IPS-18a (cell line): ENCODE measurements around the gene PDE7B.

ENCODE experiments used
- H3K27ac ChIP-seq: one replicate; pipeline ENCODE4 v1.5.1; 2013; ENCODE audit warnings: low read length
- H3K27me3 ChIP-seq: one replicate; pipeline ENCODE4 v1.6.1; 2013; ENCODE audit warnings: mild to moderate bottlenecking, low read length; ENCODE audit not compliant: control insufficient read depth, insufficient read depth
- H3K36me3 ChIP-seq: one replicate; pipeline ENCODE4 v1.6.1; 2013; ENCODE audit warnings: low read depth, low read length; ENCODE audit not compliant: control insufficient read depth
- H3K4me1 ChIP-seq: one replicate; pipeline ENCODE4 v1.6.1; 2013; ENCODE audit warnings: low read depth, low read length; ENCODE audit not compliant: control insufficient read depth
- H3K4me3 ChIP-seq: one replicate; pipeline ENCODE4 v1.5.1; 2013; ENCODE audit warnings: low read length
- H3K9ac ChIP-seq: one replicate; pipeline ENCODE4 v1.6.1; 2013; ENCODE audit warnings: mild to moderate bottlenecking, low read length, moderate library complexity
- H3K9me3 ChIP-seq: one replicate; pipeline ENCODE4 v1.6.1; 2013; ENCODE audit warnings: low read depth, low read length; ENCODE audit not compliant: control insufficient read depth

Gene PDE7B

GRCh38 chr6:135993361-135993760 lies 141.9 kb downstream of the PDE7B start:
- H3K4me3 ChIP-seq = no peak overlapping the region

GRCh38 chr6:135994857-135995544 lies 143.5 kb downstream of the PDE7B start:
- H3K4me1 ChIP-seq = no peaks in the 10 kb centered on the region
- H3K27ac ChIP-seq = no peak overlapping the region
- H3K9ac ChIP-seq = no peak overlapping the region
- no peaks in the 10 kb centered on the region for H3K27me3 ChIP-seq
- no peak overlapping the region for H3K4me3 ChIP-seq
- H3K9me3 ChIP-seq = peaks cover 6% of the 10 kb centered on the region
- no peaks in the 10 kb centered on the region for H3K36me3 ChIP-seq

More at GRCh38 chr6:135993361-135993760, 141.9 kb downstream of the PDE7B start:
- Histone ChIP-seq H3K4me1 (no peaks in the 10 kb centered on the region), H3K27ac (no peak overlapping the region), H3K9ac (no peak overlapping the region), H3K27me3 (no peaks in the 10 kb centered on the region), H3K9me3 (no peaks in the 10 kb centered on the region), H3K36me3 (no peaks in the 10 kb centered on the region)

GRCh38 chr6:135995545-135995898 lies 144.0 kb downstream of the PDE7B start:
- Histone ChIP-seq H3K9ac (no peak overlapping the region), H3K4me1 (no peaks in the 10 kb centered on the region), H3K27me3 (no peaks in the 10 kb centered on the region), H3K9me3 (peaks cover 12% of the 10 kb centered on the region), H3K4me3 (no peak overlapping the region), H3K27ac (no peak overlapping the region), H3K36me3 (no peaks in the 10 kb centered on the region)

GRCh38 chr6:135996668-135997067 lies 145.2 kb downstream of the PDE7B start:
- H3K27ac ChIP-seq = no peak overlapping the region
- no peaks in the 10 kb centered on the region for H3K36me3 ChIP-seq
- peaks cover 12% of the 10 kb centered on the region for H3K9me3 ChIP-seq
- no peaks in the 10 kb centered on the region for H3K4me1 ChIP-seq
- no peak overlapping the region for H3K9ac ChIP-seq
- no peak overlapping the region for H3K4me3 ChIP-seq
- no peaks in the 10 kb centered on the region for H3K27me3 ChIP-seq

- no peaks in the 10 kb centered on the region for H3K36me3 ChIP-seq
- no peaks in the 10 kb centered on the region for H3K27me3 ChIP-seq
Observed at GRCh38 chr6:135999393-135999792, 147.9 kb downstream of the PDE7B start.

GRCh38 chr6:136007345-136007744 lies 155.8 kb downstream of the PDE7B start:
- Histone ChIP-seq H3K36me3 (no peaks in the 10 kb centered on the region), H3K27ac (no peak overlapping the region), H3K27me3 (no peaks in the 10 kb centered on the region), H3K9ac (no peak overlapping the region), H3K9me3 (no peaks in the 10 kb centered on the region), H3K4me3 (no peak overlapping the region), H3K4me1 (no peaks in the 10 kb centered on the region)

More at GRCh38 chr6:135999393-135999792, 147.9 kb downstream of the PDE7B start:
- H3K27ac ChIP-seq = no peak overlapping the region
- H3K4me3 ChIP-seq = no peak overlapping the region
- no peak overlapping the region for H3K9ac ChIP-seq
- H3K4me1 ChIP-seq = no peaks in the 10 kb centered on the region
- H3K9me3 ChIP-seq = peaks cover 12% of the 10 kb centered on the region

- Histone ChIP-seq H3K4me1 (peaks cover 2% of the 10 kb centered on the region), H3K4me3 (no peak overlapping the region), H3K9me3 (no peaks in the 10 kb centered on the region), H3K36me3 (no peaks in the 10 kb centered on the region), H3K27me3 (no peaks in the 10 kb centered on the region), H3K27ac (no peak overlapping the region), H3K9ac (no peak overlapping the region)
Observed at GRCh38 chr6:136011475-136011874, 160.0 kb downstream of the PDE7B start.

- Histone ChIP-seq H3K27ac (no peak overlapping the region), H3K4me3 (no peak overlapping the region), H3K36me3 (no peaks in the 10 kb centered on the region), H3K9ac (no peak overlapping the region), H3K9me3 (no peaks in the 10 kb centered on the region), H3K4me1 (peaks cover 2% of the 10 kb centered on the region), H3K27me3 (no peaks in the 10 kb centered on the region)
Observed at GRCh38 chr6:136012198-136012887, 160.8 kb downstream of the PDE7B start.

GRCh38 chr6:136012943-136013342 lies 161.4 kb downstream of the PDE7B start:
- H3K27ac ChIP-seq = no peak overlapping the region
- H3K27me3 ChIP-seq = no peaks in the 10 kb centered on the region
- H3K9me3 ChIP-seq = no peaks in the 10 kb centered on the region
- H3K4me3 ChIP-seq = no peak overlapping the region
- H3K36me3 ChIP-seq = no peaks in the 10 kb centered on the region
- peaks cover 2% of the 10 kb centered on the region for H3K4me1 ChIP-seq
- no peak overlapping the region for H3K9ac ChIP-seq

GRCh38 chr6:136014454-136015437 lies 163.2 kb downstream of the PDE7B start:
- no peak overlapping the region for H3K27ac ChIP-seq
- H3K27me3 ChIP-seq = no peaks in the 10 kb centered on the region
- no peaks in the 10 kb centered on the region for H3K36me3 ChIP-seq
- H3K4me1 ChIP-seq = peaks cover 2% of the 10 kb centered on the region
- H3K9me3 ChIP-seq = no peaks in the 10 kb centered on the region
- no peak overlapping the region for H3K9ac ChIP-seq
- H3K4me3 ChIP-seq = no peak overlapping the region

- Histone ChIP-seq H3K9me3 (no peaks in the 10 kb centered on the region), H3K4me3 (no peak overlapping the region), H3K27ac (no peak overlapping the region), H3K36me3 (no peaks in the 10 kb centered on the region), H3K4me1 (peaks cover 2% of the 10 kb centered on the region), H3K9ac (no peak overlapping the region), H3K27me3 (no peaks in the 10 kb centered on the region)
Observed at GRCh38 chr6:136015531-136015930, 164.0 kb downstream of the PDE7B start.
